ENCODE data around the gene TMC4. TPM values are rescaled to one million over a fixed set of nuclear protein-coding genes. Genes with fewer than 3 reads are reported as not detected.

The TMC4 gene
- total and polyA plus RNA-seq, 2 experiments from 2014 or later = 2.3 to 7.8 TPM

GRCh38 chr19:54148158-54148557 lies 24.8 kb downstream of the TMC4 start:
- H3K36me3 Mint-ChIP-seq (ENCODE audit: low read depth) = peaks cover 80% of the 10 kb centered on the region
- no peak overlapping the region for H3K27ac Mint-ChIP-seq
- Histone ChIP-seq H2AFZ (no peak overlapping the region), H4K20me1 (replicated peaks; ENCODE audit: insufficient read depth) (peaks cover 11% of the 10 kb centered on the region; the same call in 1 of the 2 replicates), H3K4me2 (no peak overlapping the region), H3K36me3 (ENCODE audit: insufficient read depth) (peaks cover 24% of the 10 kb centered on the region), H3F3A (replicated peaks; ENCODE audit: low read depth) (no peaks in the 10 kb centered on the region; the same call in 1 of the 2 replicates), H3K27ac (ENCODE audit: low read depth) (no peak overlapping the region), H3K4me1 (ENCODE audit: insufficient read depth) (no peaks in the 10 kb centered on the region), H3K79me2 (replicated peaks; ENCODE audit: insufficient read depth) (peaks cover under 1% of the 10 kb centered on the region; the same call in 1 of the 2 replicates), H3K4me3 (no peak overlapping the region), H3K9me2 (ENCODE audit: insufficient read depth) (no peaks in the 10 kb centered on the region), H3K27me3 (ENCODE audit: insufficient read depth) (no peaks in the 10 kb centered on the region)
- ATAC-seq = no peak
- H3K9me3 Mint-ChIP-seq = no peaks in the 10 kb centered on the region; the same call in 2 of the 3 replicates
- H3K27me3 Mint-ChIP-seq (ENCODE audit: insufficient read depth, low read depth, poor library complexity) = peaks cover 15% of the 10 kb centered on the region
- no peak overlapping the region for H3K4me3 Mint-ChIP-seq
- TF ChIP-seq NANOG (IDR thresholded peaks at IDR 0.05; ENCODE audit: borderline replicate concordance) (no peak), ZNF114 (CRISPR knock-in tag; IDR thresholded peaks at IDR 0.05) (no peak), JUNB (IDR thresholded peaks at IDR 0.05; ENCODE audit: unreplicated experiment) (no peak), STAT1 (IDR thresholded peaks at IDR 0.05; ENCODE audit: unreplicated experiment) (no peak), POLR2AphosphoS5 (IDR thresholded peaks at IDR 0.05; ENCODE audit: low read depth) (no peak), ZNF331 (CRISPR knock-in tag; IDR thresholded peaks at IDR 0.05; ENCODE audit: low read depth) (no peak), ZNF462 (CRISPR knock-in tag; IDR thresholded peaks at IDR 0.05) (no peak), EZH2phosphoT487 (IDR thresholded peaks at IDR 0.05; ENCODE audit: unreplicated experiment) (no peak)
- no peaks in the 10 kb centered on the region; the same call in 2 of the 3 replicates for H3K4me1 Mint-ChIP-seq
- DNase-seq (ENCODE audit: low spot score) = no peak
